H1 (cell line): Measurements from ENCODE around the gene ARHGAP26.

ENCODE experiments used
- CTCF ChIP-seq, 3 experiments: IDR thresholded peaks; 1 replicate in 2 of 3; 2 replicates in 1 of 3; pipeline versions ENCODE4 v1.5.1 to v1.6.1; 2011; ENCODE audit warnings: low read length in 3 of 3, mild to moderate bottlenecking in 3 of 3, inconsistent platforms in 2 of 3, low read depth in 1 of 3, moderate library complexity in 1 of 3; ENCODE audit not compliant: insufficient read depth in 1 of 3; ENCODE audit errors: control extremely low read depth in 1 of 3
- GABPA ChIP-seq: IDR thresholded peaks from 2 replicates; pipeline ENCODE4 v1.6.1; 2011; ENCODE audit warnings: mild to moderate bottlenecking, low read length, moderate library complexity, borderline replicate concordance; ENCODE audit not compliant: insufficient read depth
- RFX5 ChIP-seq: IDR thresholded peaks from 2 replicates; pipeline ENCODE4 v1.6.1; 2011; ENCODE audit warnings: low read depth, low read length, improper control_type of control experiment, borderline replicate concordance
- SP2 ChIP-seq: IDR thresholded peaks from 2 replicates; pipeline ENCODE4 v1.6.1; 2012; ENCODE audit warnings: mild to moderate bottlenecking, low read length, inconsistent platforms

GRCh38 chr5:143214458-143214857 lies 444.3 kb downstream of the ARHGAP26 start:
- no peak for TF ChIP-seq CTCF (IDR thresholded peaks at IDR 0.05; ENCODE audit: control extremely low read depth in 1 of 3, insufficient read depth in 1 of 3, low read depth in 1 of 3, low read length in 3 of 3)
- TF ChIP-seq SP2, result no peak
- no peak for TF ChIP-seq GABPA
- no peak for TF ChIP-seq RFX5
